ENCODE data around the gene MITF.

The MITF gene

GRCh38 chr3:69739204-69740102, at the start of gene MITF:
Gene MITF, plus strand, starts transcription at chr3:69739464. Its CDS starts 134 bp downstream, at chr3:69739598.
- peak in 1 of 2 experiments; percentile 48 for DNase-seq (ENCODE audit: low read depth in 2 of 2)

DNA sequence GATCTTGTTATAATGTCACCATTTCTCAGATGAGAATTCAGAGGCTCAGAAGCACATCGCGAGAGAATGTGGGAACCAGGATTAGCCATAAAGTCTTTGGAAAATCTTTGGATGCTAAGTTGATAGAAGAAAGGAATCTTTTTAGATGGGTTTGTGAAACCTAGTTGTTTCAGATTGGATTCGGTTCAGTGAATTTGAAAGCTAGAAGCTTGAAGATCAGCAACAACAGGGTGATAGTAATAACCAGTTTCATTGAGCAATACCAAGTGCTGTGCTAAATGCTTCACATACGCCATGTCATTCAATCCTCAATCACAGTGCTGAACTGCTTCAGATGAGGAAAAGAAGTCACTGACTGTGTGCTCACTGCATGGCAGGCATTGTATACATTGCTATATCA, 47.4 kb upstream of the MITF start:
- no peak for DNase-seq (ENCODE audit: low read depth in 2 of 2)

- DNase-seq (ENCODE audit: low read depth in 2 of 2): no peak
These were observed 46.5 kb upstream of the MITF start for GRCh38 chr3:69692761-69693160.

DNA sequence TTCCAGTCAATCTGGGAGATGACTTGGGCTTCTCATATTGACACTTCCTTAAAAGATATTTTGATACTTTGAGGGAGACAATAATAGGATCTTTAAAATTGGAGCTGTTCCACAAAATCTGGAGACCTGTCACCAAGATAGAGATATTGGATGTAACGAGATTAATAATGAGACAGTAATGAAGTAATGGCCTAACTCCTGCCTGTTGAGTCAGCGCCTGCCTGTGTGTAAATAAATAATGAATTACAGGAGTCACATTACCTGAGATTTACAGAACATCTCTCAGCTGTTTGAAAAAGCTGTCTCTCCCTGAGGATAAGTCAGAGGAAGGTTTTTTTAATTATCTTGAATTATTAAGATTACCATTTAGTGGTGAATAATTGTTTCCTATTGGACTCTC, 43.8 kb upstream of the MITF start:
- DNase-seq (ENCODE audit: low read depth in 2 of 2): no peak

GRCh38 chr3:69695933-69696332, 43.3 kb upstream of the MITF start:
- no peak for DNase-seq (ENCODE audit: low read depth in 2 of 2)

GRCh38 chr3:69696367-69696766, 42.9 kb upstream of the MITF start:
- DNase-seq (ENCODE audit: low read depth in 2 of 2): no peak

DNA sequence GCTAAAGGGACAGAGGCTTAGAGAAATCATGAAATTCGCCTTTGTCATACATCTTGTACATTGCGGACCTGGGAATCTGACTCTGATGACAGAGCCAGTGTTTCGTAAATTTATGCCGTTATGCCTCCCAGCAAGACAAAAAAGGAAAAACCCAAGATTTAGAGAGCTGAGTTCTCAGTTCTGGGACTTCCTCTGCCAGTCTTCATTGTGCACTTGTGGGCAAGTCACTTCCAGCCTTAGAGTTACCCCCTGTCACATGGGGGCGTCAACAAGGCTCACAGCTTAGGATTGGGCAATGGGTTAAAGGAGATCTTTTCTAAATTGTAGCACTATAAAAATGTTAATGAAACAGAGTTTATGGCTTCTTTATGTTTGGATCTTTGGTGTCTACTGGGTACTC, 41.9 kb upstream of the MITF start:
- no peak for DNase-seq (ENCODE audit: low read depth in 2 of 2)

- no peak for DNase-seq (ENCODE audit: low read depth in 2 of 2)
These were observed 40.5 kb upstream of the MITF start for GRCh38 chr3:69698728-69699127.

- DNase-seq (ENCODE audit: low read depth in 2 of 2): no peak
These were observed 40.1 kb upstream of the MITF start for GRCh38 chr3:69699183-69699582.

- no peak for DNase-seq (ENCODE audit: low read depth in 2 of 2)
These were observed 38.3 kb upstream of the MITF start for GRCh38 chr3:69700949-69701348.

DNA sequence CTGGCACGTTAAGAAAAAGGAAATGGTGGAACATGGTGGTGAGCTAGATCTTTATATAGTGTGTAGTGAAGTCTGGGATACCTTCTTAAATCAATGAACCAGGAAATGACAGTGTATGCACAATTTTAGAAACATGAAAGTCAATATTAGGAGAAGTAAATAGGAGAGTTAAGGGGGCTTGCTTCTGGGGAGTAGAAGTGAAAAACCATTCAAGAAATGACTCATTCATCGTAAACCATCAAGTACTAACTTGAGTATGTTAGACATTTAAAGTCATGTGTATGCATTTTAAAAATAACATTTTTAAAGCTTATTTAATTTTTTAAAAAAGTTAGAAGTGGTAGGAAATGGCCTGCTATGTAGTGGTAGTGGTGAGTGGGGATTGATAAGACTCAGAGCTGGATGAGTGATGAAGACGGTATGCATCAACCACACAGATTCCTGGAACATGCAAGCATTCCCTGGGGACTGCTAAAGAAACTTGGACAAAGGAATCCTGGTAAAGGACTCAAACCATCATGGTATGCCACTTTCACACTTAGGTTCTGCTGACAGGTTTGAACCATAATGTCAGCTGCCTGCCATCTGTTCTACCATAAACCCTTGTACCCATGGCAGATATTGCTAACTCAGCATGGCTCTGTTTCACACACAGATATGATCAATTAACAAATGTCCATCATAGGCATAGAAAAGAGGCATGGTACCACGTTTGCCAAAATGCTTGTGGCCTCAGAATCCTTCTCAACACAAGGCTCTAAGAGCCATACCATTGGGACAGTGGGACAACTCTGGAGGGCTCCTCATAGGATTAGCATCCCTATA, 28.9 kb upstream of the MITF start:
- no peak for DNase-seq (ENCODE audit: low read depth in 2 of 2)

DNA sequence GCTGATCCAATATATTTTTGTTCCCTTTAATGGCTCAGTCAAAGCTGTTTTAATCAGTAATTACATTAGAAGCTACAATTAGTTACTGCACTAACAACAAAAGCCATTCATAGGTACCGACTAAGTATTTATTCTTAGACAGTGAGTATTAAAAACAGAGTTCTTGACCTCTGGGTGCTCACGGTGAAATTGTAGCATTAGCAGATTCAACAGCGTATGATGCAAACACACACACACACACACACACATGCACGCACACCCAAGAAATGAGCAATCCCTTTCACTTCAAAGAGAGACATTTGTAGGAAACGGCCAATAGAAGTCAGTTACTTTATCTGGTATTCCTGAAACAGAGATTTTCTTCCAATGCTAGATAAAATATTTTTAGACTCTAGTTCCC, 27.0 kb upstream of the MITF start:
- DNase-seq (ENCODE audit: low read depth in 2 of 2): no peak

DNA sequence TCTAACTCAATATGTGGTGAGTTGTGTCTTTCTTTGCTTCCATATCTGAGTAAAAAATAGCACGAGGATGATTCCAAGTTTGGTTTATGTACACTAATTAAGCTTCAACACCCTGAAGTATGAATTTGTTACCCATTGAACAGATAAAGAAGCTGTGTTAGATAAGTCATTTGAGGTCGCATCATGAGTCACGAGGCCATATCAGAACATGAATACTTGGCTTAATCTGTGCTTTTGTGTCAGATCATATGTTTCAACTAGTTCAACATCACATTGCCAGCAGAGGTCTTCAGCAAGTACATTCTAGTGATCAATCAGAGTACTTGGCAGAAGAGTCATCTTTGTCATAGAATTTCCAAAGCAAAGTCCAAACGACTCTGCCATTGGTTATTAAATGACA, 26.3 kb upstream of the MITF start:
- DNase-seq (ENCODE audit: low read depth in 2 of 2): no peak

GRCh38 chr3:69715204-69715603, 24.1 kb upstream of the MITF start:
- DNase-seq (ENCODE audit: low read depth in 2 of 2): no peak

- no peak for DNase-seq (ENCODE audit: low read depth in 2 of 2)
These were observed 23.1 kb upstream of the MITF start for GRCh38 chr3:69716119-69716518.

DNA sequence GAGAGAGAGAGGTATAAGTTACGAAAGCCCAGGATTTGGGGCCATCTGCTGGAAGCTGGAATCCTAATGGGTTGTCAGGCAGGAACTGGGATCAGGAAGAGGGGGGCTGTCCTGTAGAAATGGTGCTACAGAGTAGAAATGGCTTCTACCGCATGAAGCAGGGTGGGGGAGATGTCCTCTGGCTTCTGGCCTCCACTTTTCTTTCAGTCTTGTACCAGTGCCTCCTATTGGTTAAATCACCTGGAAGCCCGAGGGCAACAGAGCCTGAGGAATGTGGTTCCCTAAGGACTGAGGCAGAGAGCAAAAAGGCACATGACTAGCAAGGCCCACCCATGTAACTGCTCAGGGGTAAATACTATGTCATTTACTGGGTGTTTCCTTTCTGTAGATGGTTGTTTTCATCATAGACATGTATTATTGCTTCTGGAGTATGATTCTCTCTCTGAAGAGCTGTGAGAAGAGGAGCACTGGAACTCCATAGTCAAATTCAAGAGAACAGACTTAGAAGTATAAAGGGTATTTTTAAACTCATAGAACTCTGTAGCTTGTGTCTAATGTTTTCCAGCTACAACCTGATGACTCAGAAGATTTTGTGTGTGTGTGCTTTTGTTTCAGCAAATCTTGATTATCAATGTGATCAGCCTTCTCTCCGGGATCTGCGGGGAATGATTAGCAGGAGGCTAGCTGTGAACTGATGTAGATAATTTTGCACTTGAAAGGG, 20.2 kb upstream of the MITF start:
- no peak for DNase-seq (ENCODE audit: low read depth in 2 of 2)

DNA sequence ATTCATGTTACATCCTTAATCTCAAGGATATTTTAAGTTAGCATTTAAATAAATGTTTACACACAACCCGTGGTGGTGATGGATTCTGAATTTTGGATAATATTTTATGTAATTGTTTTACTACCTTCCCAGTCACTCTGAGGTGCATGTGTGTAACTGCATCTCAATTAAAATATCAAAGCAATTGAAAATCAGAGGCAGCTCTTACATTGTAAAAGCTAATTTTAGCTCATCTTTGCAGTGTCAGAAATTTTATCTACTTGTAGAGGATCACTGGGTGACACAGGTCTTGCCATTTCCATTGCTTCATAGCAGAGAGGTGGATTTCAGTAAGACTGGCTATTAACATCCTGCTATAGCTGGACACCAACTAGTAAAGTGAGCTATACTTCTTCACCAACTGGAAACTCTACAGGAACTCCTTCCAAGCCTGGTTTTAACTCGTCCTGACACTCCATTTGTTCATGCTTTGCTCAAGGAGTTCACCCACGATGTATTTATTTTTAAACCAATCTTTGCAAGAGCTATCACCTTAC, 19.6 kb upstream of the MITF start:
- DNase-seq (ENCODE audit: low read depth in 2 of 2): no peak

DNA sequence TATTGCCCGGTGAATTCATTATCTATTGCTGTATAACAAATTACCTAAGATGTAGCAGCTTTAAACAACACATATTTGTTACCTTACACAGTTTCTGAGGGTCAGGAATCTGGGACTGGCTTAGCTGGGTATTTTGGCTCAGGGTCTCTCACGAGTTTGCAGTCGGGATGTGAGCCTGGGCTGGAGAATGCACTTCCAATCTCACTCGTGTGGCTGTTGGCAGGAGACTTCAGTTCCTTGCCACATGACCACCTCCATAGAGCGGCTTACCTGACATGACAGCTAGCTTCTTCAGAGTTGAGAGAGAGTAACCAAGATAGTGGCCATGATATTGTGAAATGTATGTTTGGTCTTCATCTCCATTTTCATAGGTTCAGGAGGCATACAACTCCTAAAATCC, 18.4 kb upstream of the MITF start:
- DNase-seq (ENCODE audit: low read depth in 2 of 2): no peak

DNA sequence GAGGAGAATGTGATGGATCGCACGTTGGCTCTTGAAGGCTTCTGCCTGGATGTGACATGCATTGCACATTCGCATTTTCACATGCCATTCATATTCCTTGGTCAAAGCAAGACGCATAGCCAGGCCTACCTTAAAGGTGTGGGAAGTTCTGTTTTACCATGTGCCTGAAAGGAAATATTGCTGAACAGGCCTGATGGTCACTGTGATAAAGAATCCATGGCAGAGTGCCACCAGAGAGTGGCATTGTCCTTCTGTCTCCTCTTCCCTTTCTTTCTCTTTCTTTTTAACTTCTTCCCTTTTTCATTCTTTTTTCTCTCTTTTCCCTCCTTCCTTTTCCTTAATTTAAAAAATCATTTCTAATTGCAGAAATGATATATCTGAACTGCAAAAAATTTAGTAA, 15.9 kb upstream of the MITF start:
- no peak for DNase-seq (ENCODE audit: low read depth in 2 of 2)

DNA sequence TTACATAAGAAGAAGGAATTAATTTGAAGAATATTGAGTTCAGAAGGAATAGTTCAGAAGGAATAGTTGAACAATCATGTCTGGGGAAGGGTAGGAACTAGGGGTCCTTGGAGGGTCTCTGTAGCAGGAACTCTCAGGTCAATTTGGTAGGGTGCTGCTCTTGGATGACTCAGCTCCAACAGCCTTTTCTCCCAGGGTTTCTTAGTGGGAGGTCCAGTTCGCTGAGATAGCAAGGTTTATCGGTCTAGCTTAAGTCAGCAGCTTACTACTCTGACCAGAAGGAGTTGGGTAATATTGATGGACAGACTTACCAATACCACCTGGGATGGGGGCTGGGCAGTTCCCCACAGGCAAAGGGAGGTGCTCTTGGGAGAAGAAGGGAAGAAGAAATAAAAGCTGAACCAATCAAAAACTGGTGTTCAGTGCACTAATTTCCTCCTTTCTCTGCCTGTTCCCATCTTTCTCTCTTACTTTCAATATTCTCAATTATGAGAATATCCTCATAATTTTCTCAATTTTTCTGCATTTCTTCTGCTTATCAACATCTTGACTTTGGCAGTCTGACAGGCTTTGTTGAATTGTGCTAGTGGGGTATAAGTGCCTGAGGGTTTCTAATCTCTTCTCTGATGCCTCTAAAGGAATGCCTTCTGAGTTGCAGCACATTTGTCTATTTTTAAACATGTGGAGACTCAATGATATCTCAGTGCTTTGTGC, 14.4 kb upstream of the MITF start:
- DNase-seq (ENCODE audit: low read depth in 2 of 2): no peak

DNA sequence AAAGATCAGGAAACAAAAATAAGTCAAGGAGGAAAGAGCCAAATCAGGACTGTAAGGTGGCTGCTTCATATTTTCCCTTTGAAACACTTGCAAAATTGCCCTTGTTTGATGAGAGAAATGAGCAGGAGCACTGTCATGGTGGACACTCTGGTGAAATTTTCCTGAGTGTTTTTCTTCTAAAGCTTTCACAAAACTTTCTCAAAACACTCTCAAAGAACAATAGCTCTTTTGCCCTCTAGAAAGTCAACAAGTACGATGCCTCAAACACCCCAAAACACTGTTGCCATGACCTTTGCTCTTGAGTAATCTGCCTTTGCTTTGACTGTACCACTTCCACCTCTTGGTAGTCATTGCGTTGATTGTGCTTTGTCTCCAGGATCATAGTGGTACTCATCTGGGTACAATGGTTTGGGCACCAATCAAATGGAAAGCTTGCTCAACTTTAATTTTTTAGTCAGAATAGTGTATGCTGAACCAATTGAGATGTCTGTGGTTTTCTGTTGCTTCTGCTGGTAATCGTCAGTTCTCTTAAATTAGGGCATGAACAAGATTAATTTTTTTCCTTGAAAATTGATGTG, 13.2 kb upstream of the MITF start:
- no peak for DNase-seq (ENCODE audit: low read depth in 2 of 2)

Data from stimulated activated CD4-positive, alpha-beta T cell treated with anti-CD3 and anti-CD28 coated beads, Interleukin-12 subunit alpha, Interleukin-12 subunit beta, amount 100 ng/mL, for 24 hours (primary cell).